Measurements from ENCODE around the gene TULP4. TPM values are rescaled to one million over a fixed set of nuclear protein-coding genes. Genes with fewer than 3 reads are reported as not detected.
A peak's percentile ranks its signal among the peaks of the same experiment; 100 is the strongest.

Gene TULP4
- polyA plus RNA-seq, 2 of the 4 experiments (the other 2 are of a cell fraction) = 5.0 to 10.6 TPM

- H3K9me3 ChIP-seq = no peaks in the 10 kb centered on the region
- H3K4me1 ChIP-seq = peaks cover 30% of the 10 kb centered on the region
- FAIRE-seq (no peak), ATAC-seq (peak; percentile 50 to 63; a peak in 5 of 6 replicates), DNase-seq (ENCODE audit: low read depth in 1 of 2, low spot score in 1 of 2) (peak; percentile 14 to 25)
- H3K27ac ChIP-seq = peak overlapping the region; percentile 45 to 74; a peak in 5 of 6 replicates
- 49% methylated on average over 11 of the region's 11 CpGs for WGBS (ENCODE audit: missing lambda C conversion rate)
- CTCF ChIA-PET = no interaction called here
- H3K4me3 ChIP-seq = no peak overlapping the region
- TF ChIP-seq CBX2 (IDR thresholded peaks at IDR 0.05; ENCODE audit: borderline replicate concordance, low read depth) (no peak), REST (IDR thresholded peaks at IDR 0.05) (no peak), RARB (CRISPR knock-in tag; IDR thresholded peaks at IDR 0.05) (no peak), TP53 (CRISPR knock-in tag; IDR thresholded peaks at IDR 0.05) (no peak), GATA3 (IDR thresholded peaks at IDR 0.05; ENCODE audit: borderline replicate concordance) (no peak), FOSL2 (IDR thresholded peaks at IDR 0.05) (peak; percentile 52), FOSL2 (CRISPR knock-in tag; IDR thresholded peaks at IDR 0.05) (peak; percentile 82), CHD2 (IDR thresholded peaks at IDR 0.05; ENCODE audit: low read length, partially characterized antibody) (no peak), MAFK (IDR thresholded peaks at IDR 0.05; ENCODE audit: partially characterized antibody) (peak; percentile 99), ZSCAN20 (CRISPR knock-in tag; IDR thresholded peaks at IDR 0.05) (no peak), HOXA7 (CRISPR knock-in tag; IDR thresholded peaks at IDR 0.05) (no peak), CEBPB (IDR thresholded peaks at IDR 0.05) (peak in 1 of 2 experiments; percentile 37; a peak in 2 of 4 replicates), USF2 (IDR thresholded peaks at IDR 0.05) (no peak), FOSB (CRISPR knock-in tag; IDR thresholded peaks at IDR 0.05) (no peak), JUNB (IDR thresholded peaks at IDR 0.05) (0 out of 2 replicates have a peak, but pooled peaks have one; percentile 20), RAD21 (conservative IDR thresholded peaks at IDR 0.05 in 1 of 2, IDR thresholded peaks at IDR 0.05 in 1 of 2) (no peak), KDM1A (IDR thresholded peaks at IDR 0.05; ENCODE audit: low read depth) (no peak), HDAC2 (IDR thresholded peaks at IDR 0.05) (no peak), NFE2L2 (conservative IDR thresholded peaks at IDR 0.05; ENCODE audit: low read length) (peak; percentile 94)
- POLR2A ChIA-PET = no interaction called here
- H3K4me2 ChIP-seq = peak overlapping the region; percentile 72
Measured at GRCh38 chr6:158322724-158323560, 10.7 kb downstream of the TULP4 start.

GRCh38 chr6:158323561-158323958 lies 11.3 kb downstream of the TULP4 start:
- Histone ChIP-seq H3K9me3 (no peaks in the 10 kb centered on the region), H3K4me2 (peak overlapping the region; percentile 72), H3K4me3 (no peak overlapping the region), H3K4me1 (peaks cover 30% of the 10 kb centered on the region), H3K27ac (peak overlapping the region; percentile 45 to 74; a peak in 4 of 6 replicates)
- ATAC-seq (no peak; a peak in 1 of 6 replicates), DNase-seq (ENCODE audit: low read depth in 1 of 2, low spot score in 1 of 2) (no peak), FAIRE-seq (no peak)
- TF ChIP-seq BHLHE40 (IDR thresholded peaks at IDR 0.05; ENCODE audit: low read depth, low read length) (no peak), FOXS1 (CRISPR knock-in tag; IDR thresholded peaks at IDR 0.05) (no peak), ESRRA (IDR thresholded peaks at IDR 0.05; ENCODE audit: borderline replicate concordance, low read length) (no peak), FOSL2 (IDR thresholded peaks at IDR 0.05) (0 out of 2 replicates have a peak, but pooled peaks have one; percentile 3), FOSL2 (CRISPR knock-in tag; IDR thresholded peaks at IDR 0.05) (no peak), EHF (CRISPR knock-in tag; IDR thresholded peaks at IDR 0.05) (no peak), SREBF2 (IDR thresholded peaks at IDR 0.05) (no peak)
- 83% methylated on average over 2 of the region's 2 CpGs for WGBS (ENCODE audit: missing lambda C conversion rate)
- ChIA-PET CTCF (no interaction called here), POLR2A (no interaction called here)
